Caco-2 (cell line): ENCODE measurements around the gene SLC9A8. TPM values are rescaled to one million over a fixed set of nuclear protein-coding genes. Genes with fewer than 3 reads are reported as not detected.

Experiments
- BruUV-seq: library from RNA; stranded (reverse); fragments of 400-500 nt; replicated peaks from 2 replicates; lab custom pipeline; 2021; lab: Mats Ljungman, UMichigan
- CTCF ChIA-PET: fragments of 300-600 bp; sonication (Branson Sonifier 250); formaldehyde crosslinking; loops from one replicate; lab custom pipeline; 2022; ENCODE audit warnings: antibody characterized with exemption; lab: Charles Lee
- POLR2A ChIA-PET: fragments of 300-600 bp; sonication (Branson Sonifier 250); formaldehyde crosslinking; loops from one replicate; lab custom pipeline; 2022; ENCODE audit warnings: antibody characterized with exemption; lab: Charles Lee
- DNase-seq, 2 experiments: peaks; one replicate each; pipeline versions ENCODE4 v3.0.0 to v3.0.0-alpha.2; 2020 to 2022
- H3K27me3 ChIP-seq: replicated peaks from 2 replicates; pipeline ENCODE4 v1.6.0; 2011; ENCODE audit warnings: low read length; ENCODE audit not compliant: control insufficient read depth, insufficient read depth
- H3K36me3 ChIP-seq: 2 replicates; pipeline ENCODE4 v1.5.1; 2011; ENCODE audit warnings: low read length; ENCODE audit not compliant: control insufficient read depth, insufficient read depth
- H3K4me1 ChIP-seq: fragments of 250-450 bp; sonication (Bioruptor Pico); 2 replicates; pipeline ENCODE4 v1.5.1; 2020; ENCODE audit warnings: mild to moderate bottlenecking
- H3K4me3 ChIP-seq: 2 replicates; pipeline ENCODE4 v1.5.1; 2011; ENCODE audit warnings: low read depth, mild to moderate bottlenecking, control low read depth, low read length
- H3K9me3 ChIP-seq: fragments of 250-450 bp; sonication (Bioruptor Pico); 2 replicates; pipeline ENCODE4 v1.5.1; 2020; ENCODE audit warnings: mild to moderate bottlenecking, moderate library complexity
- H3K27ac Mint-ChIP-seq: one replicate; pipeline ENCODE4 v1.8.0; 2022; ENCODE audit warnings: mixed read lengths; ENCODE audit not compliant: unreplicated experiment
- H3K27me3 Mint-ChIP-seq: one replicate; pipeline ENCODE4 v1.8.0; 2022; ENCODE audit warnings: mixed read lengths; ENCODE audit not compliant: insufficient read depth, unreplicated experiment
- H3K36me3 Mint-ChIP-seq: one replicate; pipeline ENCODE4 v1.8.0; 2022; ENCODE audit warnings: mild to moderate bottlenecking, mixed read lengths; ENCODE audit not compliant: insufficient read depth, unreplicated experiment
- H3K4me1 Mint-ChIP-seq: one replicate; pipeline ENCODE4 v1.8.0; 2022; ENCODE audit warnings: low read depth, mixed read lengths; ENCODE audit not compliant: unreplicated experiment
- H3K4me3 Mint-ChIP-seq: one replicate; pipeline ENCODE4 v1.8.0; 2022; ENCODE audit warnings: mild to moderate bottlenecking, moderate library complexity, mixed read lengths; ENCODE audit not compliant: unreplicated experiment
- H3K9me3 Mint-ChIP-seq: one replicate; pipeline ENCODE4 v1.8.0; 2022; ENCODE audit warnings: mixed read lengths; ENCODE audit not compliant: unreplicated experiment
- CTCF ChIP-seq, 2 experiments: fragments of 200-600 bp in 1 of 2; IDR thresholded peaks; 1 replicate in 1 of 2; 2 replicates in 1 of 2; pipeline versions ENCODE4 v1.5.1 to v1.8.0; 2011 to 2022; ENCODE audit warnings: antibody characterized with exemption in 1 of 2, control low read depth in 1 of 2, inconsistent platforms in 1 of 2, low read depth in 1 of 2, low read length in 1 of 2, mild to moderate bottlenecking in 1 of 2, moderate library complexity in 1 of 2; ENCODE audit not compliant: insufficient read depth in 1 of 2, severe bottlenecking in 1 of 2, unreplicated experiment in 1 of 2
- intact Hi-C: fragments of 100-400 bp; cut with micrococcal nuclease; formaldehyde crosslinking; loops from one replicate; pipeline ENCODE4 v1.10.0; 2022; ENCODE audit not compliant: unreplicated experiment
- total RNA-seq: library from RNA; stranded (reverse); gene quantifications from 2 replicates; pipeline ENCODE4 v1.2.3, GENCODE V29; 2022

SLC9A8 gene
- total RNA-seq, 1 experiment from 2014 or later = 21.4 TPM

- peaks cover 5% of the 10 kb centered on the region for H3K36me3 Mint-ChIP-seq
- H3K9me3 Mint-ChIP-seq = no peaks in the 10 kb centered on the region
- no peak for TF ChIP-seq CTCF (IDR thresholded peaks at IDR 0.05; ENCODE audit: insufficient read depth in 1 of 2, low read depth in 1 of 2, low read length in 1 of 2, severe bottlenecking in 1 of 2, unreplicated experiment in 1 of 2)
- no peaks in the 10 kb centered on the region for H3K27me3 Mint-ChIP-seq
- H3K4me1 Mint-ChIP-seq = peaks cover 26% of the 10 kb centered on the region
- no peak overlapping the region for H3K4me3 Mint-ChIP-seq
- intact Hi-C loops = no loop called here
- Histone ChIP-seq H3K27me3 (no peaks in the 10 kb centered on the region), H3K4me1 (peaks cover 26% of the 10 kb centered on the region), H3K4me3 (no peak overlapping the region), H3K36me3 (no peaks in the 10 kb centered on the region), H3K9me3 (no peaks in the 10 kb centered on the region)
- no peak overlapping the region for H3K27ac Mint-ChIP-seq
- no peak for DNase-seq
- no TSS peak for BruUV-seq
- ChIA-PET POLR2A (interaction anchor here (0.6 to 0.9 kb wide), 2 partner anchors 14 to 260 kb away, joined by 3 read pairs; partner anchors contain the start of gene SLC9A8), CTCF (interaction anchor here (0.8 kb wide), 1 partner anchor 35 kb away, joined by 3 read pairs; no protein-coding TSS in a partner anchor)
Measured at GRCh38 chr20:49798718-49799117, 13.9 kb upstream of the SLC9A8 start.

GRCh38 chr20:49799698-49800097 lies 12.9 kb upstream of the SLC9A8 start:
- Histone ChIP-seq H3K36me3 (no peaks in the 10 kb centered on the region), H3K4me3 (no peak overlapping the region), H3K27me3 (no peaks in the 10 kb centered on the region), H3K9me3 (no peaks in the 10 kb centered on the region), H3K4me1 (peaks cover 16% of the 10 kb centered on the region)
- peaks cover 5% of the 10 kb centered on the region for H3K36me3 Mint-ChIP-seq
- H3K9me3 Mint-ChIP-seq = no peaks in the 10 kb centered on the region
- H3K27me3 Mint-ChIP-seq = no peaks in the 10 kb centered on the region
- intact Hi-C loops = no loop called here
- ChIA-PET POLR2A (no interaction called here), CTCF (no interaction called here)
- TF ChIP-seq CTCF (IDR thresholded peaks at IDR 0.05; ENCODE audit: insufficient read depth in 1 of 2, low read depth in 1 of 2, low read length in 1 of 2, severe bottlenecking in 1 of 2, unreplicated experiment in 1 of 2) = no peak
- H3K27ac Mint-ChIP-seq = no peak overlapping the region
- no peak for DNase-seq
- no TSS peak for BruUV-seq
- H3K4me1 Mint-ChIP-seq = peaks cover 18% of the 10 kb centered on the region
- H3K4me3 Mint-ChIP-seq = no peak overlapping the region

- Histone ChIP-seq H3K4me3 (no peak overlapping the region), H3K27me3 (no peaks in the 10 kb centered on the region), H3K36me3 (no peaks in the 10 kb centered on the region), H3K4me1 (no peaks in the 10 kb centered on the region), H3K9me3 (no peaks in the 10 kb centered on the region)
- Mint-ChIP-seq H3K9me3 (no peaks in the 10 kb centered on the region), H3K27ac (no peak overlapping the region), H3K4me1 (no peaks in the 10 kb centered on the region), H3K36me3 (peaks cover 5% of the 10 kb centered on the region), H3K27me3 (no peaks in the 10 kb centered on the region), H3K4me3 (no peak overlapping the region)
- TF ChIP-seq CTCF (IDR thresholded peaks at IDR 0.05; ENCODE audit: insufficient read depth in 1 of 2, low read depth in 1 of 2, low read length in 1 of 2, severe bottlenecking in 1 of 2, unreplicated experiment in 1 of 2) = no peak
- no TSS peak for BruUV-seq
- intact Hi-C loops = no loop called here
- CTCF ChIA-PET = no interaction called here
- POLR2A ChIA-PET = no interaction called here
- DNase-seq = no peak
Measured at GRCh38 chr20:49803418-49803817, 9.2 kb upstream of the SLC9A8 start.
